Measurements from ENCODE around the gene MAP3K10. TPM values are rescaled to one million over a fixed set of nuclear protein-coding genes. Genes with fewer than 3 reads are reported as not detected.
"Not testable (repeated sequence)": the region's sequence is repeated elsewhere in the genome, so short reads cannot be mapped to it uniquely, and the experiment has no call there.

The MAP3K10 gene
- total RNA-seq, 1 donor from 2014 or later = 3.9 TPM

- no peak for DNase-seq (ENCODE audit: low spot score)
Observed at GRCh38 chr19:40217027-40217810, 26.0 kb downstream of the MAP3K10 start.

DNA sequence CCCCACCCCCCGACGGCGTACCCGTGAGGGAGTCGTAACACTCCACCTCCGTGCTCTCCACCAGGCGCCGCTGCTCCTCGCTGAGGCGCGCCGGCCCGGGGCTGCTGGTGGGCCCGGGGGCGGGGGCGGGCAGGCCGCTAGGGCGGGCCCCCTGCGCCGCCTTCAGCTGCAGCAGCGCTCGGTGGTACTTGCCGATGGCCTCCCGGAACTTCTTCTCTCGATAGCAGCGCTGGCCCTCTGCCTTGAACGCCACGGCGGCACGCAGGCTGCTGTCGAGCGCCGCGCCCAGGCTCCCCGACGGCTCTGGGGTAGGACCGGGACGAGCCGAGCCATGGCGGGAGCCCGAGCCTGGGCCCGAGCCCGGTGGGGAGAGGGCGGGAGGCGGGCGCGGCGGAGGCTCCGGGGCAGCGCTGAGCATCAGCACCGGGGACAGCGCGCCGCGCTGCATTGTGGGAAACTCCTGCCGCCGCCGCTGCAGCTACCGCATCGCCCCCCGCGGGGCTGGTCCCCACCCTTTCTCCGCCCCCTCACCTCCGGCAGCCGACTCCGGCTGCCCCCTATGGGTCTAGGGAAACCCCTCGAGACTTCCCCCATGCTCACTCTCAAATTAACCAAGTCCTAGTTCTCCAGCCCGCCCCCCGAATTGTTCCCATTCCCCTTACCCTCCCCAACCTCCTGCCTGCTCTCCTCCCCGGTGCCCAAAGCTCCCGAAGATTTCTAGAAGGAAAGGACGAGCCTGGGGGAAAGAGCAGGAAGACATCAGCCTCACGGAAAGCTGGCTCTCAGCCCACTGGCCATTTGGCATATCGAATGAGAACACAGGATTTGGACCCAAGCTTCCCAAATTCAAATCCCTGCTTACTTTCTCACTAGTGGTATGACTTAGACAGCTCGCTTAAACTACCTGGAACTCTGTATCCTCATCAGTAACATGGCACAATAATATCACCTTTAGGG lies 27.0 kb downstream of the MAP3K10 start, which contains the start of gene TTC9B:
Gene TTC9B, minus strand, starts transcription at position 451 of the 957 bp plus-strand sequence. Its CDS starts 3 bp downstream, at position 448.
- DNase-seq (ENCODE audit: low spot score) = no peak

- DNase-seq (ENCODE audit: low spot score) = not testable (repeated sequence)
Observed at GRCh38 chr19:40219029-40219428, 27.8 kb downstream of the MAP3K10 start.

DNA sequence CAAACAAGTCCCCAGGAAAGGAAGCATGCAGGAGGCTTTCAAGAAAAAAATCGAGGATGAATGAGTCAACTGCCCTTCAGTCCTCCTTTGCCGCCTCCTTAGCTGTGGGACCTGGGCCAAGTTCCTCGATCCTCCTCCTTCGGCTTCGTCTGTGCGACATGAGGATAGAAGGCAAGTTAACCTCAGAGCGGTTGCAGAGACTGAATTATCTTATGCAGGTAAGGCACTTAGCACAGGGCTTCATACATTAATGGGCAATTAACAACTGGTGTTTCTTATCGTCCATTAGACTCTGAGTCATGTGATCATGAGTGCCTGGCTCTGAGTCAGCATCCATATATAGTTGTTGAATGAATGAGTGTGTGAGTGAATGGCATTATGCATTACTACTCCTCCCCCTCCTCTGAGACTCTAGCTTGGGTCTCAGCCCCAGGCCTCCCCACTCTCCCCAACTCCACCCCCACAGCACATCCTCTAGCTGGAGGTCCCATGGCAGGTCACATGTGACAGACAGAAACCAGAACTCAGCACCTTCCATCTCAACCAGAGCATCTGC lies 28.6 kb downstream of the MAP3K10 start:
- no peak for DNase-seq (ENCODE audit: low spot score)

DNA sequence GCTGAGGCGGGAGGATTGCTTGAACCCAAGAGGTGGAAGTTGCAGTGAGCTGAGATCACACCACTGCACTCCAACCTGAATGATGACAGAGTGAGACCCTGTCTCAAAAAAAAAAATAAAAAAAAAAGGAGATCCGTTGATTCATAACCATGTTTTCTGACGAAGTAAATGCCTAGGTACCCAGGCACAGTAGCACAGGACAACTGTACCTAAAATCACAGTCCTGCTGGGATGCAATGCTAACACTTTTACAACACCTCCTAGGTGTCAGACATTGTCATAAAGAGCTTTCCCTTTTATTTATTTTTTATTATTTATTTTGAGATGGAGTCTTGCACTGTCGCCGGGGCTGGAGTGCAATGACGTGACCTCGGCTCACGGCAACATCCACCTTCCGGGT lies 29.4 kb downstream of the MAP3K10 start:
- DNase-seq (ENCODE audit: low spot score) = no peak

DNA sequence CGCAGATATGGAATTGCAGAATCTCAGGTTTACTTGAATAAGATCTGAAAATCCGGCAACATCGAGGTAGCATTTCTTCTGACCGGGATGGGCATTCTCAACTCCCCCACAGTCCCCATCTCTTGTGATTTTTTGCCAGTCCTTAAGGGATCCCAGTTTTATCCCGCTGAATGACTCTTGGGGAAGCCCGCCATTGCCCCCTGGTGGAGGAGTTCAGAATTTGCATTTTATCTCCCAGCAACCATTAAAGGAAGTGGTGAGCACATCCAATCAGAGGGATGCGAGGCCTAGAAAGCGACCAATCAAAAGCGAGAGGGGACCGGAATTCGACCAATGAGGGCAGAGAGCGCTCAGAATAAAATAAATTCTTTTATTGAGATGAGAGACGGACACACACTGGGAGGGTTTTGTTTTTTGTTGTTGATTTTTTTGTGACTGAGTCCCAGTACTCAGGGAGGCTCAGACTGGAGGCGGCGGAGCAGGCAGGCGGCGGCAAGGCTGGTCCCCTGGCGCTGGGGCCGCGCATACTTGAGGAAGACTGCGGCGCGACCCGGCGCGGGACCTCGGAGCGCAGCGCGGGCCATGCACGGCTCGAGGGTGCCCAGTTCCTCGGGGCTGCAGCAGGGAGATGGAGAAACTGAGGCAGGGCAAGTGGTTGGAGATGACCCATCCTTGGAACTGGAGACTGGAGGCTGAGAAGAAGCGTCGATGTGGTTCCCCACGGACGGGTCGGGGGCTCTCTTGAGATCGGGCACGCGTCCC lies 30.8 kb downstream of the MAP3K10 start:
- DNase-seq (ENCODE audit: low spot score) = peak; percentile 89

DNA sequence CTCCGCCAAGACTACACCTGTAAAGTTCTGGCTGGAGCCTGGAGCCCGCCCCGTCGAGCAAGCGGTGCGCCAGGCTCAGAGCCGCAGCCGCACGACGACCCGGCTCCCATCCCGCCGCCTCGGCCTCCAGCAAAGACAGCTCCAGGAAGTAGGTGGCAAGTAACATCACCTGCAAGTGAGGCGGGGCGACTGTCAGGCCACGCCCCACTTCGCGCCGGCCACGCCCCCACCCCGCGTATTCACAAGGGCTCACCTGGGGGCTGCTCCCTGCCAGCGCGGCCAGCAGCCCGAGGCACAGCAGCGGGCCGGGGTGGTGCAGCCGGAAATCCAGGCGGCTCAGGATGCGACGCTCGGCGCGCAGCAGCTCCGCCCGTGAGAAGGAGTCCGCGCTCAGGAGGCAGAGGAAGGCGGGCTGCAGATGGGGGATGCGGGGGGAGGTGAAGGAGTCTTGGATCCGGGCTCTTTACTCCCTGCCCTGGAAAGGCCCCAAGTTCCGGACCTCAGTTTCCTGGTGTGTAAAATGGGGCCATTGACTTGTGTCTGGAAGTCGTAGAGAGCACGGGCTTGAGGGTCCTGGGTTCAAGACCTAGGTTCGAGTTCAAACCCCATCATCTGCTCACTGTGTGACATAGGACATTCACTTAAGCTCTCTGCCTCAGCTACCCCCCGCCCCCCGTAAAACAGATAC lies 32.1 kb downstream of the MAP3K10 start:
- DNase-seq (ENCODE audit: low spot score) = no peak

DNA sequence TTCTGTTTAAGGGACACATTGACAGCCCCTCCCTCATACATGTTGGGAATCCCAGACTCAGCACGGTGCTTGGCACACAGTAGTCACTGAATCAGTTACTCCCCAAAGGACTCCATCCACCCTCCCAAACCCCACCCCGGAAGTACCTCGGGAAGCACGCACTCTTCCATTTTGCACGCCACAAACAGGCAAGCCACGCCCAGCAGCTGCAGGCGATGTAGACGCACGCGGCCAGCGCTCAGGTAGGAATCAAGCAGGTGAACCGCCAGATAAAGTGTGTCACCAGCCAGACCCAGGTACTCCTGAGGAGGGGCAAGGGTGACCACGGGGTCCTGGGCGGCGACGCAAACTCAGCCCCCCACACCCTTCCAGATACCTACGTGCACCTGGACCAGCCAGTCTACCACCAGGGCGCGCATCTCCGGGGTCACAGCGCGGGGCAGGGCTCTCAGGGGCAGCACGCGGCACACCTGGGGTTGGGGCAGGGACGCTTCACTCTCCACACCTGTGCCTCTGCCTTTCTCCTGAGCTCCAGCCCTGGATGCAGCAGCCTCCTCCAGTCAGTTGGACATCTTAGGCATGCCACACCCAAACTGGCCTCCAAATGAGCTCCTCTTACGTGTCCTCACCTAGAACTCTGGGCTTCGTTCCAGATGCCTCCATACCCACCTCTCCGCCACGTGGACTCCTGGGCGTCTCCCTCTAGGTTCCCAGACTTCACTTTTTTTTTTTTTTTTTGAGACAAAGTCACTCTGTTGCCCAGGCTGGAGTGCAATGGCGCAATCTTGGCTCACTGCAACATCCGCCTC lies 33.3 kb downstream of the MAP3K10 start:
- no peak for DNase-seq (ENCODE audit: low spot score)

- no peak for DNase-seq (ENCODE audit: low spot score)
Observed at GRCh38 chr19:40225440-40226305, 34.4 kb downstream of the MAP3K10 start.

DNA sequence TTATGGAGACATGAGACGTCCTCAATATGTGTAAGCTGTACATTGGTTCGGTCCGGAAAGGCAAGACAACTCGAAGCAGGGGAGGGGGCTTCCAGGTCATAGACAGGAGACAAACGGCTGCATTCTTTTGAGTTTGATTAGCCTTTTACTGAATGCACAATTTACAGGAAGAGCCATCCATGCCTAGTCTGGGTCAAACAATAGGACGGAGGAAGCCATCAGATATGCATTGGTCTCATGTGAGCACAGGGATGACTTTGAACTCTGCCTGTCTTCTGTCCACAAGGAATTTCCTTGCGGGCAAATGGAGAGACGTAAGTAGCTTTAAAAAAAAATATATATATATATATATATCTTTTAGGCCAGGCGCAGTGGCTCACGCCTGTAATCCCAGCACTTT lies 37.1 kb downstream of the MAP3K10 start:
- DNase-seq (ENCODE audit: low spot score) = no peak

- DNase-seq (ENCODE audit: low spot score) = no peak
Observed at GRCh38 chr19:40228863-40229262, 37.6 kb downstream of the MAP3K10 start.

GRCh38 chr19:40229484-40229883 lies 38.3 kb downstream of the MAP3K10 start:
- no peak for DNase-seq (ENCODE audit: low spot score)

DNA sequence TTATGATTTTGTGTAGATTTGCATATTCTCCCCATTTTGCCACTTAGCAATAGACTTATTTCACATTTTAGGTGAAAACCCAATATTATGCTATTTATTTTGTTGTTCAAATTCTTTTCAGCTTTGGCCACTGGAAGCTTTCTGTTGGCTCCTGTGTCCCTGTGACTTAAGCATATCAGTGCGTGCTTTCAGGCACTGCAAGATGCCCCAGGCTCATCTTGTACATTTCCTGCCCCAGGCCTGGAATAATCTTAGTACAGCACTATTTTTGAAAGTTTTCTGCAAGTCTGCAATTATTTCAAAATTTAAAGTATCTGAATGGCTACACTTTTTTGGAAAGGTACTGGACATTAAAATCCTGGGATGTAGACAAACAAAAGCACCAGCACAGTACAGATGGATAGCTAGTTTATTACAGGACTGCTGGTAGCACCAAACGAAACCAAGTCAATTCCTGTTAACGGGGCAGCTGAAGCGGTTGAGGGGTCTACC lies 38.7 kb downstream of the MAP3K10 start:
- DNase-seq (ENCODE audit: low spot score) = no peak

DNA sequence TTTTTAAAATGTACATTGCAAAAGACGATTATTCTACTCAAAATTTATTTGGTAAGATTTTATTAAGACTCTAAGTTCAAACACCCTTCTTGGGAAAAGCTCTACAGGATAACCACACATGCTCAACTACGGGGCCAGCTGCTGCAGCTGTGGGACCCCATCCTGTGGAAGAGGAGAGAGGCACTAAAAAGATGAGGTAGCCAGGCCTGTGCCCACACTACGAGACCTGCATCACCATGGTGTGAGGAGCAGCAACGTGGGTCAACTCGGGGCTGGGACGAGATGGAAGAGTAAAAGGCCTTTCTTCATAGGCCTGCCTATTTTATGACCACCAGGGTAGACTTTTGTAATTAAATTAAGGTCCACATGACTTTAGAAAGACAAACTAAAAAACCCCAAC lies 39.8 kb downstream of the MAP3K10 start:
- DNase-seq (ENCODE audit: low spot score) = no peak

GRCh38 chr19:40231544-40232424 lies 40.6 kb downstream of the MAP3K10 start:
- no peak for DNase-seq (ENCODE audit: low spot score)

DNA sequence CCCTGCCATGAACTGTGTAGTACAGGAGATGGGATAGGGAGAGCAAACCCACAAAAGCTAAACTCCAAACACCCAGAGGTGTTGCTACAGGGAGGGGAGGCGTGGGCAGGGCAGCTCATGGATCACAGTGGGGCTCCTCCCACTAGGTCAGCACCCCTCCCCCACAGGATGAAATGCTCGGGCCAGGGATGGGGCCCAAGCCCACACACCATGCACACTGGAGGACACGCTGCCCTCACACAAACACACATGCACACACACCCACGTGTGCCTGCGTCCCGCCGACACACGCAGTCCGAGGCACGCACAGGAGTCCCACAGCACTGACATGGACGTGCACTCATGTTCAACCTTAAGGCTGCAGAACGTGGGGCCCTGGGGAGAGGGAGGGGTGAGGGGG lies 41.3 kb downstream of the MAP3K10 start:
- DNase-seq (ENCODE audit: low spot score) = no peak

- DNase-seq (ENCODE audit: low spot score) = no peak
Observed at GRCh38 chr19:40232949-40233810, 42.0 kb downstream of the MAP3K10 start.
